ENCODE measurements around the gene KCNJ6.

Gene KCNJ6

GRCh38 chr21:37631319-37632117 is 284.7 kb downstream of the KCNJ6 start:
- no peak for DNase-seq

- no peak for DNase-seq
Observed at GRCh38 chr21:37630872-37631271, 285.4 kb downstream of the KCNJ6 start.

GRCh38 chr21:37628362-37628761 is 287.9 kb downstream of the KCNJ6 start:
- DNase-seq, result no peak

- no peak for DNase-seq
Observed at GRCh38 chr21:37627561-37627960, 288.7 kb downstream of the KCNJ6 start.

GRCh38 chr21:37627074-37627473 is 289.2 kb downstream of the KCNJ6 start:
- no peak for DNase-seq

- no peak for DNase-seq
Observed at GRCh38 chr21:37626320-37626719, 289.9 kb downstream of the KCNJ6 start.

- no peak for DNase-seq
Observed at GRCh38 chr21:37623689-37624088, 292.6 kb downstream of the KCNJ6 start.

- no peak for DNase-seq
Observed at GRCh38 chr21:37623183-37623582, 293.1 kb downstream of the KCNJ6 start.

GRCh38 chr21:37622755-37623154 is 293.5 kb downstream of the KCNJ6 start:
- no peak for DNase-seq

- DNase-seq, result no peak
Observed at GRCh38 chr21:37620401-37620800, 295.9 kb downstream of the KCNJ6 start.

GRCh38 chr21:37619464-37619974 is 296.7 kb downstream of the KCNJ6 start:
- DNase-seq, result no peak

- no peak for DNase-seq
Observed at GRCh38 chr21:37618081-37618480, 298.2 kb downstream of the KCNJ6 start.

GRCh38 chr21:37615962-37616361 is 300.3 kb downstream of the KCNJ6 start:
- no peak for DNase-seq

- DNase-seq, result no peak
Observed at GRCh38 chr21:37614351-37614875, 301.8 kb downstream of the KCNJ6 start.

- DNase-seq, result no peak
Observed at GRCh38 chr21:37607081-37607480, 309.2 kb downstream of the KCNJ6 start.

GRCh38 chr21:37606549-37606948 is 309.7 kb downstream of the KCNJ6 start:
- DNase-seq, result no peak

- DNase-seq, result no peak
Observed at GRCh38 chr21:37605006-37605405, 311.3 kb downstream of the KCNJ6 start.

GRCh38 chr21:37603129-37603528 is 313.1 kb downstream of the KCNJ6 start:
- DNase-seq, result no peak

- no peak for DNase-seq
Observed at GRCh38 chr21:37601915-37602314, 314.3 kb downstream of the KCNJ6 start.

GRCh38 chr21:37601027-37601426 is 315.2 kb downstream of the KCNJ6 start:
- DNase-seq, result no peak

- DNase-seq, result no peak
Observed at GRCh38 chr21:37595944-37596343, 320.3 kb downstream of the KCNJ6 start.

- DNase-seq, result no peak
Observed at GRCh38 chr21:37594472-37594951, 321.7 kb downstream of the KCNJ6 start.

- no peak for DNase-seq
Observed at GRCh38 chr21:37593740-37594471, 322.4 kb downstream of the KCNJ6 start.

GRCh38 chr21:37593015-37593414 is 323.2 kb downstream of the KCNJ6 start:
- DNase-seq, result no peak
